NCI-H187 (cell line): ENCODE measurements around the gene PPARG.

Source experiments
- DNase-seq, 2 experiments: peaks; one replicate each; lab custom pipeline; 2025; lab: John Stamatoyannopoulos, UW

PPARG gene

GRCh38 chr3:12343047-12343501 is 54.2 kb downstream of the PPARG start:
- no peak for DNase-seq

GRCh38 chr3:12345141-12345561 is 56.3 kb downstream of the PPARG start:
- no peak for DNase-seq

- no peak for DNase-seq
Observed at GRCh38 chr3:12345584-12346494, 57.0 kb downstream of the PPARG start.

GRCh38 chr3:12347301-12347700 is 58.4 kb downstream of the PPARG start:
- no peak for DNase-seq

- no peak for DNase-seq
Observed at GRCh38 chr3:12349895-12350811, 61.3 kb downstream of the PPARG start.

GRCh38 chr3:12351145-12351544 is 62.3 kb downstream of the PPARG start:
- no peak for DNase-seq

- no peak for DNase-seq
Observed at GRCh38 chr3:12352253-12352652, 63.4 kb downstream of the PPARG start.

GRCh38 chr3:12352755-12353154 is 63.9 kb downstream of the PPARG start:
- DNase-seq = no peak

- no peak for DNase-seq
Observed at GRCh38 chr3:12353796-12354525, 65.1 kb downstream of the PPARG start.

GRCh38 chr3:12356175-12356574 is 67.3 kb downstream of the PPARG start:
- peak in 1 of 2 experiments; percentile 51 for DNase-seq

GRCh38 chr3:12356996-12357395 is 68.1 kb downstream of the PPARG start:
- DNase-seq = no peak

GRCh38 chr3:12357456-12357855 is 68.6 kb downstream of the PPARG start:
- no peak for DNase-seq

GRCh38 chr3:12363397-12364195 is 74.7 kb downstream of the PPARG start:
- DNase-seq = no peak

- no peak for DNase-seq
Observed at GRCh38 chr3:12367346-12367745, 78.5 kb downstream of the PPARG start.

- no peak for DNase-seq
Observed at GRCh38 chr3:12369029-12369428, 80.2 kb downstream of the PPARG start.

- no peak for DNase-seq
Observed at GRCh38 chr3:12369598-12369997, 80.7 kb downstream of the PPARG start.

GRCh38 chr3:12370758-12371157 is 81.9 kb downstream of the PPARG start:
- DNase-seq = no peak

GRCh38 chr3:12371525-12372140 is 82.8 kb downstream of the PPARG start:
- no peak for DNase-seq

GRCh38 chr3:12372741-12373280 is 83.9 kb downstream of the PPARG start:
- DNase-seq = no peak

GRCh38 chr3:12375572-12375971 is 86.7 kb downstream of the PPARG start:
- no peak for DNase-seq
